Mucosa of gallbladder (tissue), 1 donor: ENCODE data around the gene PSMC3IP. TPM values are rescaled to one million over a fixed set of nuclear protein-coding genes. Genes with fewer than 3 reads are reported as not detected.
A peak's percentile ranks its signal among the peaks of the same experiment; 100 is the strongest.
"Not testable (repeated sequence)": the region's sequence is repeated elsewhere in the genome, so short reads cannot be mapped to it uniquely, and the experiment has no call there.

Experiments
- DNase-seq: peaks from one replicate; pipeline ENCODE4 v3.0.0-alpha.2; 2020; ENCODE audit warnings: low spot score
- total RNA-seq: library from RNA; stranded (reverse); gene quantifications from one replicate; pipeline ENCODE4 v1.2.1, GENCODE V29; 2021
- donor health status: DM: no; HTN: no; CAD: no.

PSMC3IP gene
- 5.1 TPM for total RNA-seq

GRCh38 chr17:42577532-42578281, at the start of gene PSMC3IP:
Gene PSMC3IP, minus strand, starts transcription at chr17:42577729. Its CDS starts 43 bp downstream, at chr17:42577686.
- peak; percentile 96 for DNase-seq

- DNase-seq = peak; percentile 64
These were observed 46.4 kb upstream of the PSMC3IP start for GRCh38 chr17:42623732-42624596.

GRCh38 chr17:42623271-42623670, 45.7 kb upstream of the PSMC3IP start:
- no peak for DNase-seq

- not testable (repeated sequence) for DNase-seq
These were observed 44.5 kb upstream of the PSMC3IP start for GRCh38 chr17:42621987-42622386.

GRCh38 chr17:42618442-42619150, 41.1 kb upstream of the PSMC3IP start:
- peak; percentile 48 for DNase-seq

- DNase-seq = no peak
These were observed 40.5 kb upstream of the PSMC3IP start for GRCh38 chr17:42617956-42618431.

GRCh38 chr17:42613699-42614295, 36.3 kb upstream of the PSMC3IP start:
- no peak for DNase-seq

- no peak for DNase-seq
These were observed 34.5 kb upstream of the PSMC3IP start for GRCh38 chr17:42612013-42612412.

GRCh38 chr17:42609814-42610801, 32.6 kb upstream of the PSMC3IP start:
- not testable (repeated sequence) for DNase-seq

- DNase-seq = peak; percentile 99
These were observed 31.8 kb upstream of the PSMC3IP start, which contains the start of the genes RETREG3 and TUBG1 for GRCh38 chr17:42609182-42609813. Gene RETREG3, minus strand, starts transcription at chr17:42609374. Its CDS starts 50 bp downstream, at chr17:42609324. Gene TUBG1, plus strand, starts transcription at chr17:42609683. Its CDS starts 55 bp downstream, at chr17:42609738.

- no peak for DNase-seq
These were observed 31.0 kb upstream of the PSMC3IP start for GRCh38 chr17:42608305-42609181.

GRCh38 chr17:42607769-42608168, 30.2 kb upstream of the PSMC3IP start:
- DNase-seq = no peak

- no peak for DNase-seq
These were observed 25.8 kb upstream of the PSMC3IP start for GRCh38 chr17:42603318-42603717.

- DNase-seq = no peak
These were observed 21.4 kb upstream of the PSMC3IP start for GRCh38 chr17:42598905-42599304.

GRCh38 chr17:42596386-42596785, 18.9 kb upstream of the PSMC3IP start:
- DNase-seq = no peak

GRCh38 chr17:42591411-42591810, 13.9 kb upstream of the PSMC3IP start:
- no peak for DNase-seq

GRCh38 chr17:42590886-42591285, 13.4 kb upstream of the PSMC3IP start:
- DNase-seq = no peak

GRCh38 chr17:42586514-42587230, 9.1 kb upstream of the PSMC3IP start:
- DNase-seq = no peak
